Muscle layer of colon (tissue), 2 donors: Measurements from ENCODE around the gene FTSJ3.
A peak's percentile ranks its signal among the peaks of the same experiment; 100 is the strongest.
"Not testable (repeated sequence)": the region's sequence is repeated elsewhere in the genome, so short reads cannot be mapped to it uniquely, and the experiment has no call there.

Experiments used
- H3K27ac ChIP-seq: one replicate; pipeline ENCODE4 v1.7.0; 2013; ENCODE audit warnings: low read depth, mild to moderate bottlenecking, low read length, moderate library complexity
- H3K27me3 ChIP-seq, 2 donors: one replicate each; pipeline ENCODE4 v1.7.0; 2013; ENCODE audit warnings: low read length in 2 of 2, mild to moderate bottlenecking in 2 of 2; ENCODE audit not compliant: insufficient read depth in 2 of 2, control insufficient read depth in 1 of 2
- H3K36me3 ChIP-seq: one replicate; pipeline ENCODE4 v1.7.0; 2013; ENCODE audit warnings: mild to moderate bottlenecking, low read length; ENCODE audit not compliant: insufficient read depth
- H3K4me1 ChIP-seq: one replicate; pipeline ENCODE4 v1.7.0; 2013; ENCODE audit warnings: mild to moderate bottlenecking, low read length; ENCODE audit not compliant: insufficient read depth
- H3K4me3 ChIP-seq, 2 donors: one replicate each; pipeline ENCODE4 v1.7.0; 2013; ENCODE audit warnings: low read length in 2 of 2, low read depth in 1 of 2, mild to moderate bottlenecking in 1 of 2, moderate library complexity in 1 of 2
- H3K9ac ChIP-seq: one replicate; pipeline ENCODE4 v1.7.0; 2013; ENCODE audit warnings: low read length
- H3K9me3 ChIP-seq: one replicate; pipeline ENCODE4 v1.7.0; 2013; ENCODE audit warnings: mild to moderate bottlenecking, low read length
- donor health status: abdominal sarcoma.
- donor health status: Adenocarcinoma of cecum.

FTSJ3 gene

GRCh38 chr17:63796375-63796774, 31.1 kb downstream of the FTSJ3 start:
- not testable (repeated sequence) for H3K9ac ChIP-seq, H3K27me3 ChIP-seq, H3K27ac ChIP-seq, H3K9me3 ChIP-seq, H3K4me3 ChIP-seq, H3K4me1 ChIP-seq
- peaks cover 87% of the 10 kb centered on the region for H3K36me3 ChIP-seq

GRCh38 chr17:63792055-63792729, 35.3 kb downstream of the FTSJ3 start:
- H3K4me1 ChIP-seq = no peaks in the 10 kb centered on the region
- no peak overlapping the region for H3K4me3 ChIP-seq
- peaks cover 85% of the 10 kb centered on the region for H3K36me3 ChIP-seq

DNA sequence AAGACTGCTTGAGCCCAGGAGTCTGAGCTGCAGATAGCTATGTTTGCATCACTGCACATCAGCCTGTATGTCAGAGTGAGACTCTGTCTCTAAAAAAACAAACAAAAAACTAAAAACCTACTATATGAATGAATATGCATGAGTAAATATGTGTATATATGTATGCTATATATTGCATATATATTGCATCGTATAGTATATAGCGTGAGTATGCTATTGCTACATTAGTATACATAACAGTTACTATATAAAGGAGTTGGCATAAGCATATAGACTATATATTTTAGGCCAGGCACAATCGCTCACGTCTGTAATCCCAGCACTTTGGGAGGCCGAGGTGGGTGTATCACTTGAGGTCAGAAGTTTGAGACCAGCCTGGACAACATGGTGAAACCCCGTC, 37.4 kb downstream of the FTSJ3 start:
- no peak overlapping the region for H3K9ac ChIP-seq
- H3K9me3 ChIP-seq = no peaks in the 10 kb centered on the region
- H3K27me3 ChIP-seq = no peaks in the 10 kb centered on the region
- H3K36me3 ChIP-seq = peaks cover 68% of the 10 kb centered on the region
- no peaks in the 10 kb centered on the region for H3K4me1 ChIP-seq
- H3K27ac ChIP-seq = no peak overlapping the region
- no peak overlapping the region for H3K4me3 ChIP-seq

More at GRCh38 chr17:63792055-63792729, 35.3 kb downstream of the FTSJ3 start:
- no peaks in the 10 kb centered on the region for H3K27me3 ChIP-seq
- no peak overlapping the region for H3K27ac ChIP-seq
- H3K9ac ChIP-seq = no peak overlapping the region
- no peaks in the 10 kb centered on the region for H3K9me3 ChIP-seq

GRCh38 chr17:63786971-63787711, 40.3 kb downstream of the FTSJ3 start:
- no peaks in the 10 kb centered on the region for H3K9me3 ChIP-seq
- H3K4me1 ChIP-seq = no peaks in the 10 kb centered on the region
- H3K27me3 ChIP-seq = no peaks in the 10 kb centered on the region
- no peak overlapping the region for H3K4me3 ChIP-seq
- no peak overlapping the region for H3K27ac ChIP-seq
- no peak overlapping the region for H3K9ac ChIP-seq
- H3K36me3 ChIP-seq = peaks cover 41% of the 10 kb centered on the region

- Histone ChIP-seq H3K27me3 (no peaks in the 10 kb centered on the region), H3K4me1 (no peaks in the 10 kb centered on the region), H3K9me3 (no peaks in the 10 kb centered on the region), H3K27ac (no peak overlapping the region), H3K9ac (no peak overlapping the region), H3K36me3 (peaks cover 33% of the 10 kb centered on the region), H3K4me3 (no peak overlapping the region)
These were observed 41.3 kb downstream of the FTSJ3 start for GRCh38 chr17:63786117-63786516.

DNA sequence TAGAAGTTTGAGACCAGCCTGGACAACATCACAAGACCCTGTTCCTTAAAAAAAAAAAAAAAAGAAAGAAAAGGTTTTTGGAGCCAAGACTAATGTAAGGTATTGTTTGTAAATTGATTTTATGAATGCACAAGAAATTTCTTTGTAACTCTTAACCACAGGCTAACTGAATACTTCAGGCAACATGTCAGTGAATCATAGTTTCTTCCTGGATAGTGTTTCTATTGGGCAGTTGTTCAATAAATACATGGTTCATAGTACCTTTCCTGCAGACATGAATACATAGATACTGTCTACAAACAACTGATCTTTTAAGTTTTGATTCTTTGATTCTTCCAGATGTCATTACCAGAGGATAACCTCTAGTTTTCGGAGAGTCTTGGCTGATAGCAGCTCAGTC, 41.9 kb downstream of the FTSJ3 start:
- no peak overlapping the region for H3K9ac ChIP-seq
- H3K27ac ChIP-seq = no peak overlapping the region
- H3K4me1 ChIP-seq = peaks cover 2% of the 10 kb centered on the region
- H3K36me3 ChIP-seq = peaks cover 33% of the 10 kb centered on the region
- H3K27me3 ChIP-seq = no peaks in the 10 kb centered on the region
- no peak overlapping the region for H3K4me3 ChIP-seq
- no peaks in the 10 kb centered on the region for H3K9me3 ChIP-seq

DNA sequence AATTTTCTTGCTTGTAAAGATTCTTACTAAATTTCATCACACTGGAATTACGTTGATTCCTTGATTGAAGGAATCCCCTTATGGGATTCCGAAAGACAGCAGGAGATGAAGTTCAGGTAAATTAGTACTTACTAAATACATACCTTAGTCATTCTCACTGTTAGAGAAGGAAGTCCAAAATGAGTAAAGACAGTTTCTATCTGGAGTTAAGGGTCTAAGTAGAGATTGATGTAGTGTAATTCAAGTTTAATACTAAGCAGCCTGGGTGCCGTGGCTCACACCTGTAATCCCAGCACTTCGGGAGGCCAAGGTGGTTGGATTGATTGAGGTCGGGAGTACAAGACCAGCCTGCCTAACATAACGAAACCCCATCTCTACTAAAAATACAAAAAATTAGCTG, 43.9 kb downstream of the FTSJ3 start:
- Histone ChIP-seq H3K27ac (no peak overlapping the region), H3K36me3 (peaks cover 17% of the 10 kb centered on the region), H3K4me3 (no peak overlapping the region), H3K9ac (no peak overlapping the region), H3K27me3 (no peaks in the 10 kb centered on the region), H3K4me1 (peaks cover 6% of the 10 kb centered on the region), H3K9me3 (no peaks in the 10 kb centered on the region)

DNA sequence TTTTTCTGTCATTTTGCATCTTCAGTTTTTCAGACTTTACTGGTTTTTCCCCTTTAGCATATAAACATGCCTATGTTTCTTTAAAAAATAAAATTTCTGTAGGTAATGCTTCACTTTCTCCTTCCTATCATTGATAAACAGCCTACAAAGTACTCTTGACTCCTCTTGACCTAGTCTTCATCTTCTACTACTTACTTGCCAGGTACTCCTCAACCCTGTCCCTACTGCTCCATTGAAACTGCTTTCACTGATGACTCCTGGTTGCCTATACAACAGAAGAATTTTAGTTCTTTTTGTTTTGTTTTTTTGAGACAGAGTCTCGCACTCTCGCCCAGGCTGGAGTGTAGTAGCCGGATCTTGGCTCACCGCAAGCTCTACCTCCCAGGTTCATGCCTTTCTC, 46.5 kb downstream of the FTSJ3 start:
- Histone ChIP-seq H3K27me3 (no peaks in the 10 kb centered on the region), H3K4me1 (peaks cover 16% of the 10 kb centered on the region), H3K27ac (no peak overlapping the region), H3K9ac (no peak overlapping the region), H3K36me3 (peaks cover 5% of the 10 kb centered on the region), H3K9me3 (no peaks in the 10 kb centered on the region), H3K4me3 (no peak overlapping the region)

DNA sequence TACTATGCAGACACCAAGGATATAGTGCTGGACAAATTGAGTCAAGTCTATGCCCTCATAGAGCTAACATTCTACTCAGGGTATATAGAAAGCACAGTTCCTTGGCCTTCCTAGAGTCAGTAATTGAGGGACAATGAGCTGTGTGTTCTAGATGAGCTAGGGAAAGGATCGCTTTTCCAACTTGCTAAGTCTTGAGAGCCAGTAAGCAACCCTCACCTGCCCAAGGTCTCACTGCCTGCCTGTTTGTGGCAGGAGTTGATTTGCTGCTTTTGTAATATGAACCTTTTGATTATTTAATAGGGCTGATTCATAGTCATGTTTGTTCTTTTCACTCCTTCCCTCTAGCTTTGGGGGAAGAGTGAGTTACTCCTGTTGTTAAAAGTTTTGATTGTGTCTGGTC, 47.0 kb downstream of the FTSJ3 start:
- no peak overlapping the region for H3K27ac ChIP-seq
- no peak overlapping the region for H3K9ac ChIP-seq
- no peak overlapping the region for H3K4me3 ChIP-seq
- peaks cover 20% of the 10 kb centered on the region for H3K4me1 ChIP-seq
- H3K27me3 ChIP-seq = no peaks in the 10 kb centered on the region
- H3K9me3 ChIP-seq = no peaks in the 10 kb centered on the region
- peaks cover 5% of the 10 kb centered on the region for H3K36me3 ChIP-seq

DNA sequence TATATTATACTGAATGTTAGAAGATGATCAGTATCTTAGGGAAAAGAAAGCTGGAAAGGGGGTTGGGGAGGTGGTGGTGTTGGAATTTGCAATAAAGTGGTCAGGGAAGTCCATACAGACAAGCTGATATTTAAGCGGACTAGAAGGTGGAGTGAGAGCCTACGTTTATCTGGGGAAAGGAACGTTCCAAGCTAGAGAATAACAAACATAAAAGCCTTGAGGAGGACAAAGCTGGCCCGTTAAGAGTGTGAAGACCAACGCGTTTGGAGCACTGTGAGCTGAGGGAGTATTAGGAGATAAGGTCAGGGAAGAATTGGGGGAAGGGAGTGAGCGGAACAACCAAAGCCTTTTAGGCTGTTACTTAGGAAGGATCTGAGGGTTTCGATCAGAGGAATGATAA, 52.0 kb downstream of the FTSJ3 start:
- Histone ChIP-seq H3K27ac (peak overlapping the region; percentile 93), H3K27me3 (no peaks in the 10 kb centered on the region), H3K4me3 (peak overlapping the region; percentile 69 to 81), H3K9me3 (no peaks in the 10 kb centered on the region), H3K9ac (peak overlapping the region; percentile 74), H3K4me1 (peaks cover 37% of the 10 kb centered on the region), H3K36me3 (peaks cover 5% of the 10 kb centered on the region)

DNA sequence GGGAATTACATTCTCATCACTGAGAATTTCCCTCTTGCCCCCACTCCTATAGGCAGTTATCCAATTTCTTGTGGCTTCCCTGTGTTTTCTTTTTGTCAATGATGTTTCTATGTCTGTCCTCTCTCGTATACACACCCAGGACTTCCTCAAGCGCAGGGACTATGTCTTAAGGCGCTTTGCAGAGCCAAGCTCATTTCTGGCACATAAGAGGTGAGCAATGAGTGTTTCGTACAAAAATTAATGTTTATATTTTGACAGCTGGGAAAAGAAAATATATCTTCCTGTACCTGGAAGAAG, 52.5 kb downstream of the FTSJ3 start:
- Histone ChIP-seq H3K27ac (peak overlapping the region; percentile 93), H3K4me1 (peaks cover 35% of the 10 kb centered on the region), H3K36me3 (peaks cover 5% of the 10 kb centered on the region)

More for the DNA sequence above, 52.5 kb downstream of the FTSJ3 start:
- Histone ChIP-seq H3K9ac (peak overlapping the region; percentile 74), H3K9me3 (no peaks in the 10 kb centered on the region), H3K4me3 (peak overlapping the region; percentile 69 to 81), H3K27me3 (no peaks in the 10 kb centered on the region)
